ENCODE data around the gene KRT79.

KRT79 gene

DNA sequence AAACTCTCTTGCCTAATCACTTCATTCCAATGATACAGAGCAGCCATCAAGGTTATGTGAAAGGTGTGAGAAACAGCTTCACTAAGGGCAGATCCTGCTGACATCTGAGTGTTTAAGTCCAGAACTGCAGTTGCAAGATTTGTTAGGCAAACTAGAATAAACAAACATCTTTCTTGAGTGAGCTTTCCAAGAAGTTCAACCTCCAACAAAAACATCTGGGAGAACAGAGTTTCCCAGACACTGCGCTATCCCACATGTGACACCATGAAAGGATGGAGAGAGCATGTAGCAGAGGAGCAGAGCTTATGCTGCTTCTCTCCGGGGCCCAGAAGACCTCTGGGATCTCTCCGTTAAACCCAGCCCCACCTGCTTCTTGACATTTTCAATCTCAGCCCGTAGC lies 62.6 kb downstream of the KRT79 start:
- DNase-seq (ENCODE audit: low spot score) = no peak

Data from iPS-NIHi11 (cell line).